GM21390 (cell line): ENCODE data around the gene ZNF331.
"Not testable (repeated sequence)": the region's sequence is repeated elsewhere in the genome, so short reads cannot be mapped to it uniquely, and the experiment has no call there.

Experiments used
- ATAC-seq: cut with Tn5 transposase; IDR thresholded peaks from one replicate; pipeline ENCODE4 v1.9.1; 2021; ENCODE audit not compliant: unreplicated experiment

The ZNF331 gene

GRCh38 chr19:53537521-53538377 lies at the start of gene ZNF331:
ZNF331 (plus strand) TSS chr19:53538145; CDS start chr19:53569377, 31,232 bp downstream.
- ATAC-seq, result peak; percentile 68

DNA sequence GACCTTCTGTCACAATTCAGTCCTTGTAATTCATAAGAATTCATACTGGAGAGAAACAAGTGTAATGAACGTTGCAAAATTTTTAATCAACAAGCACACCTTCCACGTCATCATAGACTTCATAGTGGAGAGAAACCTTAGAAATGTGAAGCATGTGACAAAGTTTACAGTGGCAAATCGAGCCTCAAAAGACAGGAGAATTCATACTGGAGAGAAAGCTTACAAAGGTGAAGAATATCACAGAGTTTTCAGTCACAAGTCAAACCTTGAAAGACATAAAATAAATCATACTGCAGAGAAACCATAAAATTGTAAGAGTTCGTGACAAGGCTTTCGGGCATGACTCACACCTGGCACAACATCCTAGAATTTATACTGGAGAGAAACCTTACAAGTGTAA lies 45.8 kb upstream of the ZNF331 start:
- ATAC-seq, result no peak

- ATAC-seq, result not testable (repeated sequence)
Measured at GRCh38 chr19:53497311-53498023, 40.5 kb upstream of the ZNF331 start.

DNA sequence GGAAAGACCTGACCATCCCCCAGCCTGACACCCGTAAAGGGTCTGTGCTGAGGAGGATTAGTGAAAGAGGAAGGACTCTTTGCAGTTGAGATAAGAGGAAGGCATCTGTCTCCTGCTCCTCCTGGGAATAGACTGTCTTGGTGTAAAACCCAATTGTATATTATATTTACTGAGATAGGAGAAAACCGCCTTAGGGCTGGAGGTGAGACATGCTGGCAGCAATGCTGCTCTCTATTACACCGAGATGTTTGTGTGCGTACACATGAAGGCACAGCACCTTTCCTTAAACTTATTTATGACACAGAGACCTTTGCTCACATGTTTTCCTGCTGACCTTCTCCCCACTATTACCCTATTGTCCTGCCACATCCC lies 39.9 kb upstream of the ZNF331 start:
- not testable (repeated sequence) for ATAC-seq

- not testable (repeated sequence) for ATAC-seq
Measured at GRCh38 chr19:53503151-53503550, 34.8 kb upstream of the ZNF331 start.

DNA sequence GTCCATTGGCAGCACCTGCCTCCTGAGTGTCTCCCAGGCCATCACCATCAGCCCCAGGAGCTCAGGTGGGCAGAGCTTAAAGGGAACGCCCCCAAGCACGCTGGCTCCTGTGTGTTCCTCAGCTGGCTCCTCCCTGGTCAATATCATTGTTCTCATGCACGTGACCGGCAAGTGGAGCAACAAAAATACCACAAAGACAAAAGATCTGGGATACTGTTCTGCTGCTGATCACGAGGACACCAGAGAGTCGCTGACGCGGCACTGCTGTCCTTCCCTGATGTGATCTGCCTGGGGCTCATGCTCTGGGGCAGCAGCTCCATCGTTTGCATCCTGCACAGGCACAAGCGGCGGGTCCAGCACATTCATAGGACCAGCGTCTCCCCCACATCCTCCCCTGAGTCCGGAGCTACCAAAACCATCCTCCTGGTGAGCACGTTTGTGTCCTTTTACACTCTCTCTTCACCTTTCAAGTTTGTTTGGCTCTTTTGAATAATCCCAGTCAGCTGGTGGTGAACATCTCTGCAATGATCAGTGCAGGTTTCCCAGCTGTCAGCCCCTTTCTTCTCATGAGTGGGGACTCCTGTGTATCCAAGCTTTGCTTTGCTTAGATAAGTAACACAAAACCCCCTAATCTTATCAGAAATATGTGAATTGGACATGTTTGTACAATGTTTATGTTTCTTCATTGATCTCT lies 34.1 kb upstream of the ZNF331 start:
- ATAC-seq, result not testable (repeated sequence)

DNA sequence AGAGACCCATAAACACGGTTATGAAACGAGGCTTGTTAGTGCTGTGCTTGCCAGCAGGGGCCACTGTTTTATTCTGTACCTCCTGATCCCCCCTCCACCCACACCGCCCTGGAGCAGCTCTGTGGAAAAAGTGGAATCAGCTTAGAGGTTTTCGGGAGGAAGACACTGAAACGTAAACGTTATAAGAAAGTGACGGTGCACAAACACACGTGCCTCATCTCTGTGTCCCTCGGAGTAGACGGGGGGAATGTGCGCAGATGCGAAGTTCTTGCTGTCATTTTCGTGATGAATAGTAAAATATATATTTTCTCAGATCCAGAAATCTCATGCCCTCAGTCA lies 33.6 kb upstream of the ZNF331 start:
- ATAC-seq, result not testable (repeated sequence)

GRCh38 chr19:53504885-53505284 lies 33.1 kb upstream of the ZNF331 start:
- no peak for ATAC-seq

DNA sequence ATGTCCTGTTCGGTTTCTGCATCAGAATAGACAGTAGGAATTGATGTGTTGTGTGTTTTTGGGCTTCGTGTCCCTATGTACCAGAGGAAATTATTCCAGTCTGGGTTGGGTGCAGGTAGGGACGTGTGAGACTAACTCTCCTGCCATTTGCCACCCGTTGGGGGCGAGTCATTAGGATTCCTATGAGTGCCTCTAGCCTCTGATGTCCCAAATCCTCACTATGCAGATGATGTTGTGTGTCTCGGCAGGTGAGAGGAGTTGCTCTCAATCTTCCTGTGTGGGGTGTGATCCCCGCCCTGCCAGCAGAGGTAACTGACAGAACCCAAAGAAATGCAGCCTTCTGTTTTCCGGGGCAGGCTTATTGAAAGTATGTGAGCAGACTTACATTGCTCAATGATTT lies 31.2 kb upstream of the ZNF331 start:
- no peak for ATAC-seq

GRCh38 chr19:53507523-53508442 lies 30.2 kb upstream of the ZNF331 start:
- ATAC-seq, result no peak

GRCh38 chr19:53509443-53509842 lies 28.5 kb upstream of the ZNF331 start:
- no peak for ATAC-seq

GRCh38 chr19:53509845-53510244 lies 28.1 kb upstream of the ZNF331 start:
- no peak for ATAC-seq

- ATAC-seq, result no peak
Measured at GRCh38 chr19:53511357-53511756, 26.6 kb upstream of the ZNF331 start.

GRCh38 chr19:53511933-53512374 lies 26.0 kb upstream of the ZNF331 start:
- ATAC-seq, result no peak

DNA sequence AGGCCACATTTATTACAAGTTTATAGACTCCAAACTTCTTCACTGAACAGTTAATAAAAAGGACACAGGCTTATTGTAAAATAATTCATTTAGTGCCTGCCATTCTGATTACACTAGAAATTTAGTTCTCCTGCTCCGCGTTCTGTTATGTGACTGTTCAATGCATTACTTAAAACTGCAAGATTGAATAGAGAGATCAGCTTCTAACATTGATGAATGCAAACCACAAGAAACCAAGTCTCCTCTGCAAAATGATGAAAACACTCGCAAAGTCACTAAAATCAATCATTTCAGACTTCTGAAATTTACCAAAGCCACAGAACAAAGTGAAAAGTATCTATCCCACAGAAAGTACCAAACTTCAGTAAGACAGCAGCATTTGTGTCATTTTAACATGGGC lies 22.9 kb upstream of the ZNF331 start:
- not testable (repeated sequence) for ATAC-seq

DNA sequence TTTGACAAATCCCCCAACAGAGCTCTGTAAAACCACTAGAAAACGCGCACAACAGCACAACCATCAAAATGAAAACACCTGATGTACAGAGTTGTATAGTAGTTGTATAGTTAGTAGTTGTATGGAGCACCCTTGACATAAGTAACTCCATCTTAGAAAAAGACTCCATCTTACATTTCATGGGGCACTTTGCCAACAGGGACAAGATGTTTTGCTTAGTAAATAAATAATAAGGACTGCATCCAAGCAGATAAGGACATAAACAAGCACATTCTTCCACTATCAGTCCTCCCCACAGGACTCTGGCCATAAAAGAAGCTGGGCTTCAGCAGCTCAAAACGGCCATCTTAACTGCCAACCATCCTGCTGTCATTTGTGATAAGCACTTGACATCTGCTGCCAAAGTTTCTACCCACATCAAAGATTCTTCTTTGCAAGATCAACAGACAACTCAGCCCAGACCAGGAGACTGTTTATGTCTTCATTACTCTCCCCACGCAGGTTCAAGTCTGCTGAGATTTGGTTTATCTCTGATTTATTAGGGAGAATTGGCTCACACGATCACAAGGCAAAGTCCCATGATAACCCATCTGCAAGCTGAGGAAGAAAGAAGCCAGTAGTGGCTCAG lies 20.7 kb upstream of the ZNF331 start:
- no peak for ATAC-seq

GRCh38 chr19:53518121-53518520 lies 19.8 kb upstream of the ZNF331 start:
- ATAC-seq, result no peak

DNA sequence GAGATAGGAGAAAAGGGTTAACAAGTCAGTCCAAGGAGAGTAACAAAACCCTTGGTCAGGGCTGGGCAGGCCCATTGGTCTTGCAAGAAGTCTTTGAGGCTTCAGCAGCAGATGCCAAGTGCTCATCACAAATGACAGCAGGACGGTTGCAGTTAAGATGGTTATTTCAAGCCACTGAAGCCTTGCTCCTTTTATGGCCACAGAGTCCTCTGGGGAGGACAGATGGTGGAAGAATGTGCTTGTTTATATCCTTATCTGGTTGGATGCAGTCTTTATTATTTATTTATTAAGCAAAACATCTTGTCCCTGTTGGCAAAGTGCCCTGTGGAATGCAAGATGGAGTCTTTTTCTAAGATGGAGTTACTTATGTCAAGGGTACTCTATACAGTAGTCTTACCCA lies 19.2 kb upstream of the ZNF331 start:
- no peak for ATAC-seq

- no peak for ATAC-seq
Measured at GRCh38 chr19:53519446-53519845, 18.5 kb upstream of the ZNF331 start.

DNA sequence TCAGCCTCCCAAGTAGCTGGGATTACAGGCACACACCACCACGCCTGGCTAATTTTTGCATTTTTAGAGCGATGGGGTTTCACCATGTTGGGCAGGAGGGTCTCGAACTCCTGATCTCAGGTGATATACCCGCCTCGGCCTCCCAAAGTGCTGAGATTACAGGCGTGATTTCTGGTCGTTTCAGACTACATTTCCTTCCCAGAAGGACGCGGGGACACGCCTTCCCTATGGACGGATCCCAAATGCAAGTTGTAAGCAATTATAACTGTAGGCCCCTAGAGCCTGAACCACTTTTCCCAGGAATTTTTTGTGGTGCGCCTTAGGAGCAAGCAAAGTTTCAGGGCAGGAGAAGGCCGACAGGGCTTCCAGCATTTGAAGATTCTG lies 17.8 kb upstream of the ZNF331 start:
- ATAC-seq, result no peak
